ENCODE data around the gene LRMDA. TPM values are rescaled to one million over a fixed set of nuclear protein-coding genes. Genes with fewer than 3 reads are reported as not detected.

LRMDA gene
- total RNA-seq, 2 experiments from 2014 or later, result not detected

DNA sequence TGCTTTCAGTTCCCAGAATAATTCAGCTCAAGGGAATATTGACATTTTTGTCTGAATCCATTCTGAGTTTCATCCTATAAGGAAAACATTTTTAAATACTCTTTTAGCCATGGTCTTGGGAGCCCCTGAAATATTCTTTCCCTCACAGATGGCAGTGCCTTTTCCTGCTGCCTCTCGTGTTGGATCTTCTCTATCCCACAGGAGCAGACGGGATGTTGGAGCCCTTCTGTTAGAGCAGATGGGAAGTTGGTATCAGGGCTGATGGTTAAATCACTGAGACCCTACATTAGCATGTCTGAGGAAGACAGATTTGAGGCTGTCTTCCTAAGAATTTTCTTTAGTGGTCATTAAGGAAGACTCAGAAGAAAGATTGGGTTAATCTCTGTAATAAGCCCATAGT lies 737.8 kb downstream of the LRMDA start:
- intact Hi-C loops (cut with DNase I, micrococcal nuclease), result no loop called here
- H3K4me1 ChIP-seq (ENCODE audit: insufficient read depth, low read length), result no peaks in the 10 kb centered on the region

GRCh38 chr10:76172020-76172419 lies 740.6 kb downstream of the LRMDA start:
- Mint-ChIP-seq H3K36me3 (ENCODE audit: low read depth) (no peaks in the 10 kb centered on the region), H3K9me3 (peaks cover 2% of the 10 kb centered on the region), H3K27ac (no peak overlapping the region), H3K4me3 (no peak overlapping the region), H3K27me3 (no peaks in the 10 kb centered on the region), H3K4me1 (ENCODE audit: low read depth) (no peaks in the 10 kb centered on the region)
- H3K27me3 ChIP-seq (ENCODE audit: control insufficient read depth in 1 of 2, insufficient read depth in 2 of 2, low read length in 2 of 2), result no peaks in the 10 kb centered on the region
- ChIA-PET CTCF (no interaction called here), POLR2A (no interaction called here)
- peaks cover 0 to 8% of the 10 kb centered on the region in 2 experiments for H3K9me3 ChIP-seq (ENCODE audit: control insufficient read depth in 1 of 2, insufficient read depth in 1 of 2, low read length in 2 of 2)
- H3K27ac ChIP-seq (ENCODE audit: low read depth in 1 of 2, low read length in 2 of 2), result no peak overlapping the region
- ATAC-seq (ENCODE audit: poor library complexity) (no peak), DNase-seq (no peak)
- H3K36me3 ChIP-seq (ENCODE audit: insufficient read depth, low read length), result no peaks in the 10 kb centered on the region
- no peak overlapping the region for H3K4me3 ChIP-seq (ENCODE audit: low read length)
- no peaks in the 10 kb centered on the region for H3K4me1 ChIP-seq (ENCODE audit: insufficient read depth, low read length)
- TF ChIP-seq, protein P1, sequence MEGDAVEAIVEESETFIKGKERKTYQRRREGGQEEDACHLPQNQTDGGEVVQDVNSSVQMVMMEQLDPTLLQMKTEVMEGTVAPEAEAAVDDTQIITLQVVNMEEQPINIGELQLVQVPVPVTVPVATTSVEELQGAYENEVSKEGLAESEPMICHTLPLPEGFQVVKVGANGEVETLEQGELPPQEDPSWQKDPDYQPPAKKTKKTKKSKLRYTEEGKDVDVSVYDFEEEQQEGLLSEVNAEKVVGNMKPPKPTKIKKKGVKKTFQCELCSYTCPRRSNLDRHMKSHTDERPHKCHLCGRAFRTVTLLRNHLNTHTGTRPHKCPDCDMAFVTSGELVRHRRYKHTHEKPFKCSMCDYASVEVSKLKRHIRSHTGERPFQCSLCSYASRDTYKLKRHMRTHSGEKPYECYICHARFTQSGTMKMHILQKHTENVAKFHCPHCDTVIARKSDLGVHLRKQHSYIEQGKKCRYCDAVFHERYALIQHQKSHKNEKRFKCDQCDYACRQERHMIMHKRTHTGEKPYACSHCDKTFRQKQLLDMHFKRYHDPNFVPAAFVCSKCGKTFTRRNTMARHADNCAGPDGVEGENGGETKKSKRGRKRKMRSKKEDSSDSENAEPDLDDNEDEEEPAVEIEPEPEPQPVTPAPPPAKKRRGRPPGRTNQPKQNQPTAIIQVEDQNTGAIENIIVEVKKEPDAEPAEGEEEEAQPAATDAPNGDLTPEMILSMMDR (IDR thresholded peaks at IDR 0.05), result no peak
- intact Hi-C loops (cut with DNase I, micrococcal nuclease), result no loop called here

More for the DNA sequence above, 737.8 kb downstream of the LRMDA start:
- no peak for ATAC-seq (ENCODE audit: poor library complexity)
- CTCF ChIA-PET, result no interaction called here
- H3K27me3 Mint-ChIP-seq, result no peaks in the 10 kb centered on the region
- POLR2A ChIA-PET, result interaction anchor here (1.1 kb wide), 1 partner anchor 9 kb away, joined by 3 read pairs; no protein-coding TSS in a partner anchor
- H3K4me1 Mint-ChIP-seq (ENCODE audit: low read depth), result no peaks in the 10 kb centered on the region
- H3K27ac Mint-ChIP-seq, result no peak overlapping the region
- peaks cover 13% of the 10 kb centered on the region for H3K9me3 Mint-ChIP-seq
- H3K4me3 ChIP-seq (ENCODE audit: low read length), result no peak overlapping the region
- H3K36me3 ChIP-seq (ENCODE audit: insufficient read depth, low read length), result no peaks in the 10 kb centered on the region
- H3K27me3 ChIP-seq (ENCODE audit: control insufficient read depth in 1 of 2, insufficient read depth in 2 of 2, low read length in 2 of 2), result no peaks in the 10 kb centered on the region
- H3K4me3 Mint-ChIP-seq, result no peak overlapping the region
- no peak overlapping the region for H3K27ac ChIP-seq (ENCODE audit: low read depth in 1 of 2, low read length in 2 of 2)
- H3K36me3 Mint-ChIP-seq (ENCODE audit: low read depth), result no peaks in the 10 kb centered on the region
- H3K9me3 ChIP-seq (ENCODE audit: control insufficient read depth in 1 of 2, insufficient read depth in 1 of 2, low read length in 2 of 2), result peaks cover 0 to 12% of the 10 kb centered on the region in 2 experiments
- TF ChIP-seq, protein P1 (IDR thresholded peaks at IDR 0.05), result no peak
- DNase-seq, result no peak

DNA sequence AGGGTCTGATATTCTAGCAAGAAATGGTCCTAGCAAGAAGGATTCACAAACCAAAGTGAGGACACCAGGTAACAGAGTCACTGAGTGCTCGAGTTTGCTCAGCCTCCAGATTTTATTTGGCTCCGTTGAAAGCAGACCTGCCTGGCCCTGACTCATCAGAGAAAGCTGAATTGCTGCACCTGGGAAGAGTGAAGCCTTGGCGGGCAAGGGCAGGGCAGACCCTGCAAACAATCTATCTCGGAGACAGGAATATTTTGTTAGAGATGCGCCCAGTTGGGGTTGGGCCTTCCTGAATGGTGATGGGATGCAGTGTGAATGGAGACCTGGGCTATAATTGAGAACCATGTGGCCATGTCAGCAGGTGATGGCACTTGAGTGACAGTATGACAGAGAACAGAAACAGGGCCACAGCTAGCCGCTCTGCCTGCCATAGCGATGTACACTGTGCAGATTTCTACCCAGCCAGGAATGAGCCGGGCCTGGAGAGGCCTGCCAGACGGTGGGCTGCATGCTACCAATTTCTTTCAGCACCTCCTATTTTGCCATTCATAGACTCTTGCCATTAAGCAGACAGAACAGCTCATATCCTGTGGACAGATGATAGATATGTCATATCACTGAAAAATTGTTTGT lies 744.2 kb downstream of the LRMDA start:
- H3K4me3 Mint-ChIP-seq, result no peak overlapping the region
- ChIA-PET CTCF (no interaction called here), POLR2A (no interaction called here)
- H3K36me3 ChIP-seq (ENCODE audit: insufficient read depth, low read length), result no peaks in the 10 kb centered on the region
- no peak overlapping the region for H3K4me3 ChIP-seq (ENCODE audit: low read length)
- no peaks in the 10 kb centered on the region for H3K27me3 ChIP-seq (ENCODE audit: control insufficient read depth in 1 of 2, insufficient read depth in 2 of 2, low read length in 2 of 2)
- TF ChIP-seq, protein P1 (IDR thresholded peaks at IDR 0.05), result no peak
- H3K4me1 ChIP-seq (ENCODE audit: insufficient read depth, low read length), result no peaks in the 10 kb centered on the region
- no peaks in the 10 kb centered on the region for H3K9me3 Mint-ChIP-seq
- no peaks in the 10 kb centered on the region for H3K36me3 Mint-ChIP-seq (ENCODE audit: low read depth)
- H3K9me3 ChIP-seq (ENCODE audit: control insufficient read depth in 1 of 2, insufficient read depth in 1 of 2, low read length in 2 of 2), result peaks cover 0 to 8% of the 10 kb centered on the region in 2 experiments
- peaks cover 15% of the 10 kb centered on the region for H3K4me1 Mint-ChIP-seq (ENCODE audit: low read depth)
- intact Hi-C loops (cut with DNase I, micrococcal nuclease), result no loop called here
- no peaks in the 10 kb centered on the region for H3K27me3 Mint-ChIP-seq
- ATAC-seq (ENCODE audit: poor library complexity), result no peak
- H3K27ac Mint-ChIP-seq, result no peak overlapping the region
- DNase-seq, result no peak
- no peak overlapping the region for H3K27ac ChIP-seq (ENCODE audit: low read depth in 1 of 2, low read length in 2 of 2)
